Stimulated activated naive CD8-positive, alpha-beta T cell treated with anti-CD3 and anti-CD28 coated beads, Interleukin-15, Interleukin-2, amounts not matched to agents 100 U/mL and 50 U/mL, for 24 hours (primary cell): Measurements from ENCODE around the gene MYEOV.
A peak's percentile ranks its signal among the peaks of the same experiment; 100 is the strongest.

Source experiments
- ATAC-seq: fragments of 150-1000 bp; cut with Tn5 transposase; one replicate; pipeline ENCODE4 v1.10.0; 2021
- DNase-seq: peaks from one replicate; pipeline ENCODE4 v3.0.0; 2021

MYEOV gene

GRCh38 chr11:69287968-69288882 lies 5.7 kb upstream of the MYEOV start:
- DNase-seq (no peak), ATAC-seq (no peak)

- DNase-seq, result no peak
- ATAC-seq, result no peak
These were observed 5.1 kb upstream of the MYEOV start for GRCh38 chr11:69288883-69289242.

- no peak for DNase-seq
- ATAC-seq, result no peak
These were observed 3.1 kb upstream of the MYEOV start for GRCh38 chr11:69290806-69291205.

DNA sequence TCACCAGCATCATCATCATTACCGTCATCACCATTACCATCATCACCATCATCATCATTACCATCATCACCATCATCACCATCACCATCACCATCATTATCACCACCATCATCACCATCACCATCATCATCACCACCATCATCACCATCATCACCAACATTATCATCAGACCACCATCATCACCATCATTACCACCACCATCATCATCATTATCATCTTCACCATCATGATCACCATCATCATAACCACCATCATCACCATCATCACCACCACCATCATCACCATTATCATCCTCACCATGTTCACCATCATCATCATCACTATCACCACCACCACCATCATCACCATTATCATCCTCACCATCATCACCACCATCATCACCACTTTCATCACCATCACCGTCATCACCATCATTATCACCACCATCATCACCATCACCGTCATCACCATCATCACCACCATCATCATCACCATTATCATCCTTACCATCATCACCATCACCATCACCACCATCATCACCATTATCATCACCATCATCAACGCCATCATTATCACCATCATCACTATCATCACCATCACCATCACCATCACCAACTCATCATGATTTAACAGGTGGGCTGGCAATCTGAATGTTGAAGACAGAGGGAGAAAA lies 2.4 kb upstream of the MYEOV start:
- DNase-seq (no peak), ATAC-seq (no peak)

DNA sequence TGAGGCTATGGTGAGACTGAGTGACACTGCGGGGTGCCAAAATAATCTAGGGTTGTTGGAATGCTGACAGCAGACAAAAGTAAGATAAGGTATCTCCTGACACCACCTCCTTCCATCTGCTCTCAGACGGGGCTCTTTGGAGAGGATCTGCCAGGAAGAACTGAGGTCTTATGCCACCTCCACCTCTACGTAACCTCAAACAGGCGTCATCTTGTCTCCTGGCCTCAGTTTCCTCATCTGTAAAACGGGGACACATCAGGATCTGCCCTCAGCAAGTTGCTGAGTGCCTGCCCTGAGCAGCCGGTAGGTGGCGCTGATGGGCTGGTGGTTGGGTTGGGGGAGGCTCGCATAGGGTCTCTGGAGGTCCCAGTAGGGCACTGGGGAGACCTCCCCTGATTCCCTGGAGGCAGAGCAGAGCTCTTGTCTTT lies 1.7 kb upstream of the MYEOV start:
- DNase-seq, result peak; percentile 74
- ATAC-seq, result no peak

GRCh38 chr11:69293087-69293486 lies 868 bp upstream of the MYEOV start:
- ATAC-seq (no peak), DNase-seq (no peak)

DNA sequence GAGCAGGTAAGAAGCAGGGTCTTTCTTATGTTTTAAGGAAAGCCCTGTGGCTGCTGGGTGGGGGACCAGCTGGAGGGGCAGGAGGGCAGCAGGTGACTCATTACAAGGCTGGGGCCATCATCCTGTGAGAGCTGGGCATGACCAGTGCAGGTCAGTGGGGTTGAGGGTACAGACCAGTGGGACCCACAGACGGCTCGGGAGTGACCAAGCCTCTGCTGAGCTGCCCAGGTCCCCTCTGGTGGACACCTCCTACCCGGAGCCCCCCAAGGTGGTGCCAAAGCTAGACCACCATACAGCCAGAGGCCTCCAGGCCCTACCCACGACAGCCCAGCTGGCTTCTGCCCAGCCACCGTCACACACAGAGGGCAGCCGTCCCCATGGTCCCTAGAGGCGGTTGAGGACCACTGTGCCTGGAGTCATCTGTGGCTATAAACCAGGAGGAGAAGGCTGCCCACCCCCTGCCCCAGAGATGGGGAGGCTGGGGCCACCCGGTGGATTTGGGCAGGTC lies 670 bp downstream of the MYEOV start:
- DNase-seq, result no peak
- ATAC-seq, result no peak

- DNase-seq, result no peak
These were observed 1.4 kb downstream of the MYEOV start for GRCh38 chr11:69295079-69295994.

DNA sequence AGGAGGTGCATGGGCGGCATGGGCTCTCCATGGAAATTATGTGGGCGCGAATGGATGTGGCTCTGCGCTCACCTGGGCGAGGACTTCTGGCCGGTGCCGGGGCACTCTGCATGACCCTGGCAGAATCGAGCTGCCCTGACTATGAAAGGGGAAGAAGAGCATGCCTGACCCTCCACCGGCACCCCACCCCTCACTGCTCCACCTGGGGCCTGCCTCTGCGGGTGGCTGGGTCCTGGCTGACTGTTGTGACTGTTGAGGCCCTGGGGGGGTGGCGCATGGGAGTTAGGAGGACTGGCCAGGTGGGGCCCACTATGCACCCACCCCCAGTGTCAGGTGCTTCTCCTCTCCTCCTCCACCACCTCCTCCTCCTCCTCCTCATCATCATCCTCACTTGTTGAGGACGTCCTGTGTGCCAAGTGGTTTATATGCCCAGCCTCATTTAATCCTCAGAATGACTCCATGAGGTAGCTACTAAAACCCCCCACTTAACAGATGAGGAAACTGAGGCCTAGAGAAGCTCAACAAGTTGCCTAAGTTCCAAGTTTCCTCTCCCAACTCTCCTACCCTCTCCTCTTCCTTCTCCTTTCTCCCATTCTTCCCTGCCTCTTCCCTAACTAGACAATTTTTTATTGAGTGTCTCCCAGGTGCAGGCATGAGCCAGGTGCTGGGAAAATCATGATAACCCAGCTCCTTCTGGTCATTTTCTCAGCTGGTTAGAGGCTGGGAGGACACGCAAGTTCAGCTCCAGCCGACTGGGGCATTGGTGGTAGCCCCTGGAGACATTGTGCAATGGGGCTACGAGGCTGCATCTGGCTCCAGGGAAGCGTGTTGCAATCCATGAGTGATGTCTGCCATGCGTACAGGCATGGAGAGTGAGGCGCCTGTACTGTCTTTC lies 2.3 kb downstream of the MYEOV start:
- DNase-seq (no peak), ATAC-seq (no peak)

More at GRCh38 chr11:69295079-69295994, 1.4 kb downstream of the MYEOV start:
- no peak for ATAC-seq

- peak; percentile 56 for ATAC-seq
- peak; percentile 95 for DNase-seq
These were observed 3.2 kb downstream of the MYEOV start for GRCh38 chr11:69296890-69297786.

DNA sequence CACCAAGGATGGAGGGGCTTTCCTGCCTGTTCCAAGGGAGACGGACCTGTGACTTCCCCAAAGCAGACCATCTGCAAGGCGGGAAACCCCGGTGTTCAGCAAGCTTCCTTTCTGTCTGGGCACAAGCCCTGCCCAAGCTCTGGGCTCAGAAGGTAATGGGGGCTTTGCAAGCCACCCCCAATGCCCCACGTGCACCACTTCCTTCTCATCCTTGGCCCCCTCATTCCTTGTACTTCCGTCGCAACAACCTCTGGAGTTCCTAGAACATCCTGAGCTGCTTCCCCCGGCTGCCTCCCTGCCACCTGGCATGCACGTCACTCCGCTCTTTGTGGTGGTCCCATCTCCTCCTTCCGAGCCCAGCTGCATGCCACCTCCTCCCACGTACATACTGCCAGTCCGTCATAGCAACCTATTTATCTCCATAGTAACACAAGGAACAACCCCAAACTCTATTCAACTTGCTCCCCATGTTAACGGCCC lies 3.9 kb downstream of the MYEOV start:
- DNase-seq, result peak; percentile 65
- peak; percentile 32 for ATAC-seq

- ATAC-seq, result peak; percentile 40
- peak; percentile 44 for DNase-seq
These were observed 4.5 kb downstream of the MYEOV start for GRCh38 chr11:69298267-69299022.

- ATAC-seq (no peak), DNase-seq (no peak)
These were observed 5.1 kb downstream of the MYEOV start for GRCh38 chr11:69299023-69299461.

DNA sequence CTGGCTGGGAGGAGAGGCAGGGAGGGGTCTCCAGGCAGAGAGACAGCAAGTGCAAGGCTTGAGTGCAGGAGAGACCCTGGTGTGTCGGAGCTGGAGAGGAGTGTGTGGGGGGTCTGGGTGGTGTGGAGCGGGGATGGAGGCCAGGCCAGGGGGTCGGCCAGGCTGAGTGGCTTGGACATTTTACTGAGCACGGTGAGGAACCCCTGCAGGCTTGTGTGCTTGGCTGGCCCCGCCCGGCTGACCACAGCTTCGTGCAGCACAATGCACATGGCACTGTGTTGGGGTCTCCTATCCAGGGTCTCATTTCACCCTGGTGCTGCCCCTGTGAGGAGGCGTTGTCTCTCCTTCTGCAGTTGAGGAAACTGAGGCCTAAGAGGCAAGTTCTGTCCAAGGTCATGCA lies 5.6 kb downstream of the MYEOV start:
- no peak for DNase-seq
- ATAC-seq, result no peak

GRCh38 chr11:69300120-69301060 lies 6.4 kb downstream of the MYEOV start:
- DNase-seq (no peak), ATAC-seq (no peak)

- DNase-seq (no peak), ATAC-seq (no peak)
These were observed 7.1 kb downstream of the MYEOV start for GRCh38 chr11:69301081-69301454.

DNA sequence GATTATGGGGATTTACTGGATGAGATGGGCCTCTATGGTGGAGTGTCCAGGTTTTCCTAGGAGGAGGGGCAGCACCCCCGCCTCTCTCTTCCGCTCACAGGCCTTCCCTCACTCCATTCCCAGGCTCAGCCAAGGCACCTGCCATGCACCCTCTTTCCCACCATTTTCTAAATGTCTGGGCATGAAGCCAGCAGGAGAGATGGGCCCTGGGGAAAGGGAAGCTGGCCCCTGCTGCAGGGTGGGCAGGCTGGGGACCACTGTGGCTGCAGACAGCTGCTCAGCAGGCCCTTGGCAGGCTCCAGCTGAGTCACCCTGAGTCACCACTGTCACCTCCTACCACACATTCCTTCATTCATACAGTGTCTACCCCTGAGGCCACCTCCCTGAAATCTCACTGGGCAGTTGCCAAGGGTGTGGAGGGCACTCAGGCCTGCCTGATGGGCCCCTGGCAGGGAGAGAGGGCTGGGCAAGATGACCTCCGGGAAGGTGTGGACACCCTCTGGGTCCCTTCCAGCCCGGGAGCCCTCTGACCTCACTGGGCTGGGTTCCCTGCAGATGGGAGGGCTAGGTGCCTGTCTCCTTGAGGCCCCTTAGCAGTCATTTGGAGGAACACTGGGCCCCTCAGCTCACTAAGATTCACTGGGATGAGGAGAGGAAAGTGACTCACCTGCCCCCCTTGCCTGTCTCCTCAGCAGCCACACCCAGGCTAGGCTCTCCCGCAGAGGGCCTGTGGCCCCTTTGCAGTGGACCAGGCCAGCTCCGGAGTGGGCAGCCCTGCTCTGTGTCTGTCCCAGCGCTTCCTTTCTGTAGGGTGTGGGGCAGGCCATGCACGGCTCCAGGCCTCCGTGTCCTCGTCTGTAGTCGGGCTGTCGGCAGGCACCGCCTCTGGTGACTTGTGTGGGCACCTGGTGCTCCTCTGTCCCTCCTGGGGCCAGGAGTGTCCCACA lies 7.8 kb downstream of the MYEOV start:
- peak; percentile 62 for DNase-seq
- ATAC-seq, result peak; percentile 55
